22Rv1 (cell line): ENCODE results near the gene COL11A2.
A peak's percentile ranks its signal among the peaks of the same experiment; 100 is the strongest.

Experiments
- H3K27ac ChIP-seq: fragments of 450-650 bp; 2 replicates; pipeline ENCODE4 v1.5.1; 2017
- CTCF ChIP-seq: fragments of 450-650 bp; IDR thresholded peaks from 2 replicates; pipeline ENCODE4 v1.5.1; 2017; ENCODE audit warnings: mild to moderate bottlenecking
- ZFX ChIP-seq: fragments of 450-650 bp; IDR thresholded peaks from 2 replicates; pipeline ENCODE4 v1.6.1; 2017; ENCODE audit warnings: antibody characterized with exemption, borderline replicate concordance

The COL11A2 gene

GRCh38 chr6:33216117-33216649 is 23.9 kb upstream of the COL11A2 start:
- H3K27ac ChIP-seq: no peak overlapping the region
- TF ChIP-seq CTCF: no peak
- TF ChIP-seq ZFX: no peak

- H3K27ac ChIP-seq: no peak overlapping the region
- TF ChIP-seq CTCF (no peak), ZFX (no peak)
These were observed 23.2 kb upstream of the COL11A2 start for GRCh38 chr6:33215271-33216116.

- TF ChIP-seq CTCF (no peak), ZFX (no peak)
- no peak overlapping the region for H3K27ac ChIP-seq
These were observed 21.7 kb upstream of the COL11A2 start for GRCh38 chr6:33213989-33214335.

GRCh38 chr6:33213166-33213988 is 21.1 kb upstream of the COL11A2 start:
- 0 out of 2 replicates have a peak overlapping the region, but pooled peaks have one; percentile 20 for H3K27ac ChIP-seq
- no peak for TF ChIP-seq ZFX
- TF ChIP-seq CTCF: no peak

GRCh38 chr6:33212857-33213165 is 20.5 kb upstream of the COL11A2 start:
- TF ChIP-seq CTCF (no peak), ZFX (no peak)
- H3K27ac ChIP-seq: 0 out of 2 replicates have a peak overlapping the region, but pooled peaks have one; percentile 20

- TF ChIP-seq CTCF (no peak), ZFX (no peak)
- H3K27ac ChIP-seq: no peak overlapping the region
These were observed 19.6 kb upstream of the COL11A2 start for GRCh38 chr6:33211666-33212422.
